Keratinocyte (primary cell): ENCODE measurements around the gene CDH13.

Experiments used
- EZH2 ChIP-seq: IDR thresholded peaks from one replicate; pipeline ENCODE4 v1.6.1; 2012; ENCODE audit warnings: inconsistent platforms, mild to moderate bottlenecking, low read length, moderate library complexity
- TF ChIP-seq, protein P1 (sequence below), 3 experiments: IDR thresholded peaks in 1 of 3; conservative IDR thresholded peaks in 1 of 3; optimal IDR thresholded peaks in 1 of 3; 2 replicates in 2 of 3; 3 replicates in 1 of 3; pipeline versions ENCODE3 to v1.5.1; 2011; ENCODE audit warnings: low read length in 3 of 3, mild to moderate bottlenecking in 3 of 3, moderate library complexity in 2 of 3, control low read depth in 1 of 3, inconsistent platforms in 1 of 3; ENCODE audit not compliant: insufficient read depth in 2 of 3; ENCODE audit errors: extremely low read depth in 1 of 3

DNA sequence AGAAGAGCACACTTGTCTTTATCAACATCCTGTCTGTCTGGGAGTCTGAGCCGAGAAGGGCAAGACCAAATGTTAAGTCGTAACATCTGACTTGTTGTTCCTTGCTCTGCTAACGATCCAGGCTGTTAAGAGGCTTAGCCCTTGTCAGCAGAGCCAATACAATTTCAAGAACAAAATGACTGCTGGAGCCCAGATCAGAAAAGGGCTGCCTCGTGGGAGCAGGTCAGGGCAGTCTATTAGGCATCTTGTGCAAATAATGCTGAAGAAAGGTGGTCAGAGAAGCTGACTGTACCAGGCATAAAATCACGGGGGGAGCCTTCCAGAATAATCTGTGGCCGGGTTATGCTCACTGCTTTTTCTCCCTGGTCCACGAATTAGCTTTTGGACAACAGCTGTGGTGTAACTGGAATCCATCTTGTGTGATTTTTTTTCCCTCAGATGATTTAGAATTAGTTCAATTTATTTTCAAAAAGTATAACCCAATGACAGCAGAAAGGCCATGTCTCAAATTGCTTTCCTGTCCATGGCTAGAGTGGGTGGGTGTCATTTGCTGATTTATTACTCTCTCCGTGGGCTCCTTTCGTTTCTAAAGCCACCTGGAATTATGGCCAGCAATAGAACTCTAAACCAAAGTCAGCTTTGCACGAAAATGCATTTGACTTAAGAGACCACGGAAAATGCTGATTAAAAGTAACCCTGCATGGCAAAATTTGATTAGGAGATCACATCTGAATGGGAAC is 959.9 kb downstream of the CDH13 start:
- TF ChIP-seq EZH2: no peak
- TF ChIP-seq, protein P1, sequence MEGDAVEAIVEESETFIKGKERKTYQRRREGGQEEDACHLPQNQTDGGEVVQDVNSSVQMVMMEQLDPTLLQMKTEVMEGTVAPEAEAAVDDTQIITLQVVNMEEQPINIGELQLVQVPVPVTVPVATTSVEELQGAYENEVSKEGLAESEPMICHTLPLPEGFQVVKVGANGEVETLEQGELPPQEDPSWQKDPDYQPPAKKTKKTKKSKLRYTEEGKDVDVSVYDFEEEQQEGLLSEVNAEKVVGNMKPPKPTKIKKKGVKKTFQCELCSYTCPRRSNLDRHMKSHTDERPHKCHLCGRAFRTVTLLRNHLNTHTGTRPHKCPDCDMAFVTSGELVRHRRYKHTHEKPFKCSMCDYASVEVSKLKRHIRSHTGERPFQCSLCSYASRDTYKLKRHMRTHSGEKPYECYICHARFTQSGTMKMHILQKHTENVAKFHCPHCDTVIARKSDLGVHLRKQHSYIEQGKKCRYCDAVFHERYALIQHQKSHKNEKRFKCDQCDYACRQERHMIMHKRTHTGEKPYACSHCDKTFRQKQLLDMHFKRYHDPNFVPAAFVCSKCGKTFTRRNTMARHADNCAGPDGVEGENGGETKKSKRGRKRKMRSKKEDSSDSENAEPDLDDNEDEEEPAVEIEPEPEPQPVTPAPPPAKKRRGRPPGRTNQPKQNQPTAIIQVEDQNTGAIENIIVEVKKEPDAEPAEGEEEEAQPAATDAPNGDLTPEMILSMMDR (optimal IDR thresholded peaks at IDR 0.05 in 1 of 3, IDR thresholded peaks at IDR 0.05 in 1 of 3, conservative IDR thresholded peaks at IDR 0.05 in 1 of 3; ENCODE audit: extremely low read depth in 1 of 3, insufficient read depth in 2 of 3, low read length in 3 of 3): no peak
